A549 (cell line): Measurements from ENCODE around the gene OPCML. TPM values are rescaled to one million over a fixed set of nuclear protein-coding genes. Genes with fewer than 3 reads are reported as not detected.

Experiments used
- ATAC-seq, 2 experiments: fragments of 200-7000 bp in 1 of 2; fragments of >200 bp in 1 of 2; cut with Nextera tagmentation in 1 of 2; cut with Tn5 transposase in 1 of 2; 3 replicates each; pipeline versions ENCODE4 v1.8.0 to v1.9.1; 2018 to 2020; ENCODE audit warnings: mild to moderate bottlenecking in 1 of 2, moderate library complexity in 1 of 2
- CTCF ChIA-PET: fragments of 300-600 bp; sonication (Branson Sonifier 250); formaldehyde crosslinking; extraction: SDS; loops from one replicate; lab custom pipeline; 2021; ENCODE audit warnings: antibody characterized with exemption, inconsistent platforms; lab: Yijun Ruan, JAX
- POLR2A ChIA-PET: fragments of 350-600 bp; formaldehyde crosslinking; extraction: SDS; loops from one replicate; lab custom pipeline; 2021; ENCODE audit warnings: antibody characterized with exemption, inconsistent platforms; lab: Yijun Ruan, JAX
- DNase-seq, 2 experiments: peaks; one replicate each; pipeline versions ENCODE4 v3.0.0 to v3.0.0-alpha.2; 2011 to 2016; ENCODE audit warnings: low read depth in 1 of 2, low spot score in 1 of 2
- FAIRE-seq: peaks from 2 replicates; lab custom pipeline; 2011; peaks lifted over from hg19 to GRCh38; lab: Jason Lieb, UNC
- H3K27ac ChIP-seq, 2 experiments: fragments of >200 bp; sonication (Bioruptor Twin); formaldehyde crosslinking; 3 replicates each; pipeline ENCODE4 v1.5.1; 2016 to 2017
- H3K4me1 ChIP-seq: fragments of >200 bp; sonication (Bioruptor Twin); formaldehyde crosslinking; 3 replicates; pipeline ENCODE4 v1.6.1; 2016
- H3K4me2 ChIP-seq: fragments of >200 bp; sonication (Bioruptor Twin); formaldehyde crosslinking; 3 replicates; pipeline ENCODE4 v1.6.1; 2016
- H3K4me3 ChIP-seq: fragments of >200 bp; sonication (Bioruptor Twin); formaldehyde crosslinking; 3 replicates; pipeline ENCODE4 v1.5.1; 2016
- H3K9me3 ChIP-seq: fragments of >200 bp; sonication (Bioruptor Twin); formaldehyde crosslinking; 3 replicates; pipeline ENCODE4 v1.6.1; 2016
- BHLHE40 ChIP-seq: IDR thresholded peaks from 2 replicates; pipeline ENCODE4 v1.6.1; 2012; ENCODE audit warnings: low read depth, low read length, inconsistent platforms
- CHD2 ChIP-seq: fragments of 150-350 bp; IDR thresholded peaks from 2 replicates; pipeline ENCODE4 v1.6.1; 2014; ENCODE audit warnings: low read length; ENCODE audit not compliant: partially characterized antibody
- EHF ChIP-seq: fragments of 250-450 bp; sonication (Bioruptor Pico); IDR thresholded peaks from 2 replicates; pipeline ENCODE4 v1.5.0; 2020; ENCODE audit warnings: mild to moderate bottlenecking
- EHMT2 ChIP-seq: fragments of 200-600 bp; sonication (generic); IDR thresholded peaks from 2 replicates; pipeline ENCODE4 v1.6.1; 2016; ENCODE audit warnings: antibody characterized with exemption, low read depth, mild to moderate bottlenecking, moderate library complexity
- JUN ChIP-seq, 2 experiments: fragments of >200 bp; sonication (Bioruptor Twin); formaldehyde crosslinking; IDR thresholded peaks; 2 replicates in 1 of 2; 3 replicates in 1 of 2; pipeline ENCODE4 v1.6.1; 2016 to 2017
- KDM1A ChIP-seq: fragments of 200-600 bp; sonication (generic); IDR thresholded peaks from 2 replicates; pipeline ENCODE4 v1.6.1; 2016; ENCODE audit warnings: low read depth, mild to moderate bottlenecking
- MAFK ChIP-seq: fragments of 450-650 bp; IDR thresholded peaks from 2 replicates; pipeline ENCODE4 v1.6.1; 2014; ENCODE audit not compliant: partially characterized antibody
- NFE2L2 ChIP-seq: fragments of 150-350 bp; conservative IDR thresholded peaks from 2 replicates; pipeline ENCODE4 v1.6.1; 2014; ENCODE audit warnings: low read length
- NR3C1 ChIP-seq: fragments of >200 bp; sonication (Bioruptor Twin); formaldehyde crosslinking; IDR thresholded peaks from 3 replicates; pipeline ENCODE4 v1.6.1; 2017
- POLR2A ChIP-seq: IDR thresholded peaks from 2 replicates; pipeline ENCODE4 v1.6.1; 2012; ENCODE audit warnings: mild to moderate bottlenecking, low read length
- RAD21 ChIP-seq, 2 experiments: fragments of >200 bp in 1 of 2; sonication (Bioruptor Twin) in 1 of 2; formaldehyde crosslinking in 1 of 2; IDR thresholded peaks in 1 of 2; conservative IDR thresholded peaks in 1 of 2; 2 replicates in 1 of 2; 3 replicates in 1 of 2; pipeline ENCODE4 v1.6.1; 2012 to 2018; ENCODE audit warnings: inconsistent platforms in 1 of 2
- RFX5 ChIP-seq: fragments of 450-650 bp; IDR thresholded peaks from 2 replicates; pipeline ENCODE4 v1.7.1; 2014; ENCODE audit warnings: antibody characterized with exemption, mild to moderate bottlenecking, moderate library complexity
- SMC3 ChIP-seq: fragments of >200 bp; sonication (Bioruptor Twin); formaldehyde crosslinking; IDR thresholded peaks from 3 replicates; pipeline ENCODE4 v1.6.1; 2018; ENCODE audit warnings: inconsistent platforms
- SREBF2 ChIP-seq: fragments of 450-650 bp; IDR thresholded peaks from 2 replicates; pipeline ENCODE4 v1.6.1; 2014; ENCODE audit warnings: mild to moderate bottlenecking, moderate library complexity
- TFCP2L1 ChIP-seq: fragments of 250-450 bp; sonication (Bioruptor Pico); IDR thresholded peaks from 2 replicates; pipeline ENCODE4 v1.5.0; 2021; ENCODE audit warnings: mild to moderate bottlenecking
- TP53 ChIP-seq: fragments of 250-450 bp; sonication (Bioruptor Pico); IDR thresholded peaks from 2 replicates; pipeline ENCODE4 v1.5.0; 2021; ENCODE audit warnings: mild to moderate bottlenecking, moderate library complexity
- WGBS: methylation state at CpG from one replicate; pipeline ENCODE4 v1.1.6; 2017; ENCODE audit errors: missing lambda C conversion rate; 5-methylcytosine and 5-hydroxymethylcytosine counted together
- polyA plus RNA-seq, 4 experiments: library from polyadenylated mRNA; depleted of rRNA in 3 of 4; stranded (reverse); fragments of >200 nt; fragmentation: RNase III in 1 of 4; extraction: RNeasy Plus Mini Kit Qiagen cat#74134 plus additional on column Dnase treatment in 1 of 4; gene quantifications; 2 replicates in 3 of 4; 3 replicates in 1 of 4; pipeline ENCODE4 v1.2.3, GENCODE V29; 2011 to 2017
- TF ChIP-seq, protein P1 (sequence below): fragments of 150-350 bp; IDR thresholded peaks from 2 replicates; pipeline ENCODE4 v1.6.1; 2014; ENCODE audit warnings: low read depth, mild to moderate bottlenecking, low read length
- TF ChIP-seq, protein P2 (sequence below): fragments of >200 bp; sonication (Bioruptor Twin); formaldehyde crosslinking; IDR thresholded peaks from 2 replicates; pipeline ENCODE4 v1.6.1; 2016
- TF ChIP-seq, protein P3 (sequence below): fragments of 450-650 bp; IDR thresholded peaks from 2 replicates; pipeline ENCODE4 v1.6.1; 2014; ENCODE audit warnings: antibody characterized with exemption
- TF ChIP-seq, protein P4 (sequence below): fragments of >200 bp; sonication (Bioruptor Twin); formaldehyde crosslinking; IDR thresholded peaks from 3 replicates; pipeline ENCODE4 v1.6.1; 2016
- TF ChIP-seq, protein P5 (sequence below): fragments of 250-450 bp; sonication (Bioruptor Pico); IDR thresholded peaks from 2 replicates; pipeline ENCODE4 v1.5.0; 2021; ENCODE audit warnings: mild to moderate bottlenecking, moderate library complexity, borderline replicate concordance

OPCML gene
- polyA plus RNA-seq, 2 of the 4 experiments (the other 2 are of a cell fraction): not detected

DNA sequence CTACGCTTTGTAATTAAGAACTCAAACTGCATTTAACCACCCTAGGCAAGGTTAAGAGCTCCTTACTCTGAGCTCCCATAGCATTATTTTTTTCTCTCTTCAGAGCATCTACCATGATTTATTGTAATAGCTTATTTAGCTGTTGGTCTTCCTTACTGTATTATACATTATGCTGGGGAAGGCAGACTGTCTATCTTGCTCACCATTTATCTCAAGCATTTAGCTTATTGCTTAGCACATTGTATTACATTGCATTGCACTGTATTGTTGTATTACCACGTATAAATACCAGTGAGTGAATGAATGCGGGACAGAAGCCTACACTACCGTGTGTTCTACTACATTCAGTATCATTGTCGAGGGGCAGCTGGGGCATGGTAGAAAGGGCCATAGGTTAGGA lies 324.3 kb downstream of the OPCML start:
- WGBS: 4% methylated on average over 5 of the region's 5 CpGs
- Histone ChIP-seq H3K4me1 (no peaks in the 10 kb centered on the region), H3K4me3 (no peak overlapping the region)
- DNase-seq: no peak
- CTCF ChIA-PET: no interaction called here
- TF ChIP-seq NR3C1 (no peak), RAD21 (conservative IDR thresholded peaks at IDR 0.05 in 1 of 2, IDR thresholded peaks at IDR 0.05 in 1 of 2) (no peak), MAFK (no peak), TP53 (CRISPR knock-in tag) (no peak), CHD2 (no peak), JUN (IDR thresholded peaks at IDR 0.05) (no peak), SMC3 (no peak), NFE2L2 (no peak), BHLHE40 (no peak), RFX5 (no peak), KDM1A (no peak)
- TF ChIP-seq, protein P1, sequence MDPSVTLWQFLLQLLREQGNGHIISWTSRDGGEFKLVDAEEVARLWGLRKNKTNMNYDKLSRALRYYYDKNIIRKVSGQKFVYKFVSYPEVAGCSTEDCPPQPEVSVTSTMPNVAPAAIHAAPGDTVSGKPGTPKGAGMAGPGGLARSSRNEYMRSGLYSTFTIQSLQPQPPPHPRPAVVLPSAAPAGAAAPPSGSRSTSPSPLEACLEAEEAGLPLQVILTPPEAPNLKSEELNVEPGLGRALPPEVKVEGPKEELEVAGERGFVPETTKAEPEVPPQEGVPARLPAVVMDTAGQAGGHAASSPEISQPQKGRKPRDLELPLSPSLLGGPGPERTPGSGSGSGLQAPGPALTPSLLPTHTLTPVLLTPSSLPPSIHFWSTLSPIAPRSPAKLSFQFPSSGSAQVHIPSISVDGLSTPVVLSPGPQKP: no peak
- TF ChIP-seq, protein P2, sequence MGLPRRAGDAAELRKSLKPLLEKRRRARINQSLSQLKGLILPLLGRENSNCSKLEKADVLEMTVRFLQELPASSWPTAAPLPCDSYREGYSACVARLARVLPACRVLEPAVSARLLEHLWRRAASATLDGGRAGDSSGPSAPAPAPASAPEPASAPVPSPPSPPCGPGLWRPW: no peak
- TF ChIP-seq, all 56 proteins: peak for 0
- FAIRE-seq: no peak
- H3K9me3 ChIP-seq: no peaks in the 10 kb centered on the region
- ATAC-seq: no peak
- H3K27ac ChIP-seq: no peak overlapping the region
- POLR2A ChIA-PET: no interaction called here
- no peak overlapping the region for H3K4me2 ChIP-seq

DNA sequence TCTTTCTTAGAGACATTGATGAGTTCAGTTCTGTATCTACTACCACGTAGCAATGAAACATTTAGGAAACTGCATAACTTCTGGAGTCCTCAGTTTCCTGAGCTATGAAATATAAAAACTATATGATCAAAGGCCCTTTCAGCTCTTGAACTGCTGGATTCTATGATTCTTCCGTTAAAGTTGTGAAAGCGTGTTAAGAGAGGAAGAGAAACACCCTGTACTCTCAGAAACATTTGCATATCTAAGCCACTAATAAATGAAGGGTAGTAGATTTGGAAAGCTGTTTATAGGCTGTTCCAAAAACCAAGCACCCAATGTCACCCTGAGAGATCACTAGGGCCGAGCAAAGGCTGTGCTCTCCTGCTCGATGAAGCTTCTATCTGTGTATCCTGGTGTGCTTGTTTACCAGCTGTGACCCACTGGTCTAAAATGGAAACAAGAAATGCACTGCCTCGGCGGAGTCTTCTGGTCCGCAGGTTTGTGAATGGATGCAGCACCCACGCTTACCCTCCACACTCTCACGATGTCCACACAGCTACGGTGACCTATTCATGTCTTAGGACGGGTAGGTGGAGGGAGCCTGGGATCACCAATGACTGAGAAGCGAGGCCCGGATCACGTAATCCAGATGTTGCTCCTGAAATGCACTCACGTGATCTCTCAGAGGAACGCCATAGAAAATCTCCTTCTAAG lies 325.8 kb downstream of the OPCML start:
- H3K4me2 ChIP-seq: no peak overlapping the region
- ATAC-seq (no peak), FAIRE-seq (no peak), DNase-seq (no peak)
- no peak overlapping the region for H3K27ac ChIP-seq
- CTCF ChIA-PET: no interaction called here
- WGBS: 36% methylated on average over 15 of the region's 17 CpGs
- no peak overlapping the region for H3K4me3 ChIP-seq
- POLR2A ChIA-PET: no interaction called here
- TF ChIP-seq POLR2A: no peak
- TF ChIP-seq, protein P3, sequence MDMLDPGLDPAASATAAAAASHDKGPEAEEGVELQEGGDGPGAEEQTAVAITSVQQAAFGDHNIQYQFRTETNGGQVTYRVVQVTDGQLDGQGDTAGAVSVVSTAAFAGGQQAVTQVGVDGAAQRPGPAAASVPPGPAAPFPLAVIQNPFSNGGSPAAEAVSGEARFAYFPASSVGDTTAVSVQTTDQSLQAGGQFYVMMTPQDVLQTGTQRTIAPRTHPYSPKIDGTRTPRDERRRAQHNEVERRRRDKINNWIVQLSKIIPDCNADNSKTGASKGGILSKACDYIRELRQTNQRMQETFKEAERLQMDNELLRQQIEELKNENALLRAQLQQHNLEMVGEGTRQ: no peak
- TF ChIP-seq, protein P4, sequence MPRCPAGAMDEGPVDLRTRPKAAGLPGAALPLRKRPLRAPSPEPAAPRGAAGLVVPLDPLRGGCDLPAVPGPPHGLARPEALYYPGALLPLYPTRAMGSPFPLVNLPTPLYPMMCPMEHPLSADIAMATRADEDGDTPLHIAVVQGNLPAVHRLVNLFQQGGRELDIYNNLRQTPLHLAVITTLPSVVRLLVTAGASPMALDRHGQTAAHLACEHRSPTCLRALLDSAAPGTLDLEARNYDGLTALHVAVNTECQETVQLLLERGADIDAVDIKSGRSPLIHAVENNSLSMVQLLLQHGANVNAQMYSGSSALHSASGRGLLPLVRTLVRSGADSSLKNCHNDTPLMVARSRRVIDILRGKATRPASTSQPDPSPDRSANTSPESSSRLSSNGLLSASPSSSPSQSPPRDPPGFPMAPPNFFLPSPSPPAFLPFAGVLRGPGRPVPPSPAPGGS: no peak
- TF ChIP-seq, protein P5, sequence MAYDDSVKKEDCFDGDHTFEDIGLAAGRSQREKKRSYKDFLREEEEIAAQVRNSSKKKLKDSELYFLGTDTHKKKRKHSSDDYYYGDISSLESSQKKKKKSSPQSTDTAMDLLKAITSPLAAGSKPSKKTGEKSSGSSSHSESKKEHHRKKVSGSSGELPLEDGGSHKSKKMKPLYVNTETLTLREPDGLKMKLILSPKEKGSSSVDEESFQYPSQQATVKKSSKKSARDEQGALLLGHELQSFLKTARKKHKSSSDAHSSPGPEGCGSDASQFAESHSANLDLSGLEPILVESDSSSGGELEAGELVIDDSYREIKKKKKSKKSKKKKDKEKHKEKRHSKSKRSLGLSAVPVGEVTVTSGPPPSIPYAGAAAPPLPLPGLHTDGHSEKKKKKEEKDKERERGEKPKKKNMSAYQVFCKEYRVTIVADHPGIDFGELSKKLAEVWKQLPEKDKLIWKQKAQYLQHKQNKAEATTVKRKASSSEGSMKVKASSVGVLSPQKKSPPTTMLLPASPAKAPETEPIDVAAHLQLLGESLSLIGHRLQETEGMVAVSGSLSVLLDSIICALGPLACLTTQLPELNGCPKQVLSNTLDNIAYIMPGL: no peak
- TF ChIP-seq JUN (IDR thresholded peaks at IDR 0.05): no peak
- TF ChIP-seq, protein P1: no peak
- no peak for TF ChIP-seq MAFK
- TF ChIP-seq RAD21 (conservative IDR thresholded peaks at IDR 0.05 in 1 of 2, IDR thresholded peaks at IDR 0.05 in 1 of 2): no peak
- no peak for TF ChIP-seq SREBF2
- no peak for TF ChIP-seq EHMT2
- no peak for TF ChIP-seq TFCP2L1 (CRISPR knock-in tag)
- TF ChIP-seq EHF (CRISPR knock-in tag): no peak
- H3K4me1 ChIP-seq: no peaks in the 10 kb centered on the region
- no peaks in the 10 kb centered on the region for H3K9me3 ChIP-seq
